ENCODE data around the gene SASH3. TPM values are rescaled to one million over a fixed set of nuclear protein-coding genes. Genes with fewer than 3 reads are reported as not detected.

The SASH3 gene
- total RNA-seq, 1 experiment from 2014 or later: not detected

- DNase-seq (ENCODE audit: low spot score): no peak
- no peak for TF ChIP-seq EZH2 (IDR thresholded peaks at IDR 0.05; ENCODE audit: borderline replicate concordance, low read depth, low read length, poor library complexity, severe bottlenecking)
- no peak for TF ChIP-seq CTCF (conservative IDR thresholded peaks at IDR 0.05; ENCODE audit: low read depth, low read length)
- CTCF ChIA-PET: no interaction called here
- H3K9me3 ChIP-seq (ENCODE audit: low read depth, low read length, poor library complexity, severe bottlenecking): no peaks in the 10 kb centered on the region
- H3K27me3 ChIP-seq (replicated peaks; ENCODE audit: insufficient read depth, low read depth, low read length, poor library complexity): no peaks in the 10 kb centered on the region
- no peak overlapping the region for H3K27ac ChIP-seq (ENCODE audit: low read depth, low read length, poor library complexity, severe bottlenecking)
- H3K4me3 ChIP-seq (ENCODE audit: low read depth, low read length, poor library complexity, severe bottlenecking): no peak overlapping the region
- POLR2A ChIA-PET (ENCODE audit: low non-redundant PET): no interaction called here
- no peaks in the 10 kb centered on the region for H3K4me1 ChIP-seq (ENCODE audit: insufficient read depth, low read length, poor library complexity, severe bottlenecking)
- BruUV-seq (replicated peaks): no TSS peak
- peaks cover 4% of the 10 kb centered on the region for H3K36me3 ChIP-seq (ENCODE audit: insufficient read depth, low read length, poor library complexity, severe bottlenecking)
- intact Hi-C loops (cut with micrococcal nuclease; ENCODE audit: unreplicated experiment): no loop called here
Measured at GRCh38 chrX:129818123-129818522, 38.4 kb downstream of the SASH3 start.

GRCh38 chrX:129823115-129823514 is 43.4 kb downstream of the SASH3 start:
- no peaks in the 10 kb centered on the region for H3K4me1 ChIP-seq (ENCODE audit: insufficient read depth, low read length, poor library complexity, severe bottlenecking)
- H3K27ac ChIP-seq (ENCODE audit: low read depth, low read length, poor library complexity, severe bottlenecking): no peak overlapping the region
- ChIA-PET CTCF (no interaction called here), POLR2A (ENCODE audit: low non-redundant PET) (no interaction called here)
- BruUV-seq (replicated peaks): no TSS peak
- H3K27me3 ChIP-seq (replicated peaks; ENCODE audit: insufficient read depth, low read depth, low read length, poor library complexity): no peaks in the 10 kb centered on the region
- H3K36me3 ChIP-seq (ENCODE audit: insufficient read depth, low read length, poor library complexity, severe bottlenecking): peaks cover 4% of the 10 kb centered on the region
- intact Hi-C loops (cut with micrococcal nuclease; ENCODE audit: unreplicated experiment): loop anchor here (1.0 to 2.0 kb wide), 2 partner anchors 186 to 216 kb away; no protein-coding TSS in a partner anchor
- TF ChIP-seq CTCF (conservative IDR thresholded peaks at IDR 0.05; ENCODE audit: low read depth, low read length) (peak; percentile 69), EZH2 (IDR thresholded peaks at IDR 0.05; ENCODE audit: borderline replicate concordance, low read depth, low read length, poor library complexity, severe bottlenecking) (no peak)
- DNase-seq (ENCODE audit: low spot score): peak; percentile 66
- no peaks in the 10 kb centered on the region for H3K9me3 ChIP-seq (ENCODE audit: low read depth, low read length, poor library complexity, severe bottlenecking)
- H3K4me3 ChIP-seq (ENCODE audit: low read depth, low read length, poor library complexity, severe bottlenecking): no peak overlapping the region

- no peak for TF ChIP-seq CTCF (conservative IDR thresholded peaks at IDR 0.05; ENCODE audit: low read depth, low read length)
- TF ChIP-seq EZH2 (IDR thresholded peaks at IDR 0.05; ENCODE audit: borderline replicate concordance, low read depth, low read length, poor library complexity, severe bottlenecking): no peak
- H3K36me3 ChIP-seq (ENCODE audit: insufficient read depth, low read length, poor library complexity, severe bottlenecking): peaks cover 4% of the 10 kb centered on the region
- DNase-seq (ENCODE audit: low spot score): no peak
- no peaks in the 10 kb centered on the region for H3K4me1 ChIP-seq (ENCODE audit: insufficient read depth, low read length, poor library complexity, severe bottlenecking)
- H3K9me3 ChIP-seq (ENCODE audit: low read depth, low read length, poor library complexity, severe bottlenecking): no peaks in the 10 kb centered on the region
- no peaks in the 10 kb centered on the region for H3K27me3 ChIP-seq (replicated peaks; ENCODE audit: insufficient read depth, low read depth, low read length, poor library complexity)
- ChIA-PET CTCF (no interaction called here), POLR2A (ENCODE audit: low non-redundant PET) (no interaction called here)
- BruUV-seq (replicated peaks): no TSS peak
- no peak overlapping the region for H3K27ac ChIP-seq (ENCODE audit: low read depth, low read length, poor library complexity, severe bottlenecking)
- H3K4me3 ChIP-seq (ENCODE audit: low read depth, low read length, poor library complexity, severe bottlenecking): no peak overlapping the region
- intact Hi-C loops (cut with micrococcal nuclease; ENCODE audit: unreplicated experiment): loop anchor here (1.0 to 2.0 kb wide), 2 partner anchors 187 to 216 kb away; no protein-coding TSS in a partner anchor
Measured at GRCh38 chrX:129823522-129823921, 43.8 kb downstream of the SASH3 start.
